GM21723 (cell line): ENCODE measurements around the gene KRT3.

Experiments
- ATAC-seq: cut with Tn5 transposase; IDR thresholded peaks from one replicate; pipeline ENCODE4 v1.9.1; 2021; ENCODE audit warnings: mild to moderate bottlenecking, moderate library complexity; ENCODE audit not compliant: unreplicated experiment

Gene KRT3

GRCh38 chr12:52741375-52742195 is 54.3 kb downstream of the KRT3 start:
- no peak for ATAC-seq

GRCh38 chr12:52740584-52740983 is 55.3 kb downstream of the KRT3 start:
- ATAC-seq, result no peak

GRCh38 chr12:52739963-52740362 is 56.0 kb downstream of the KRT3 start:
- no peak for ATAC-seq
